ENCODE data around the gene NUP210. TPM values are rescaled to one million over a fixed set of nuclear protein-coding genes. Genes with fewer than 3 reads are reported as not detected.

The NUP210 gene
- total and polyA plus RNA-seq, 4 donors = 9.9 to 38.6 (median 22.9) TPM

- no peak overlapping the region for H3K4me3 ChIP-seq (ENCODE audit: low read depth in 1 of 3, low read length in 3 of 3)
- no peaks in the 10 kb centered on the region for H3K4me1 ChIP-seq (ENCODE audit: control insufficient read depth in 4 of 4, insufficient read depth in 4 of 4, low read length in 3 of 4)
- TF ChIP-seq FOXA2 (IDR thresholded peaks at IDR 0.05) (no peak), TAF1 (conservative IDR thresholded peaks at IDR 0.05) (no peak), GABPA (IDR thresholded peaks at IDR 0.05 in 1 of 2, conservative IDR thresholded peaks at IDR 0.05 in 1 of 2) (no peak), RXRA (IDR thresholded peaks at IDR 0.05) (no peak), HNF4G (IDR thresholded peaks at IDR 0.05) (no peak), MAX (IDR thresholded peaks at IDR 0.05) (no peak), FOXA1 (IDR thresholded peaks at IDR 0.05) (no peak), YY1 (IDR thresholded peaks at IDR 0.05) (no peak), HNF4A (conservative IDR thresholded peaks at IDR 0.05) (no peak), EGR1 (IDR thresholded peaks at IDR 0.05; ENCODE audit: low read depth in 2 of 2) (no peak), JUND (IDR thresholded peaks at IDR 0.05) (no peak), SP1 (IDR thresholded peaks at IDR 0.05) (no peak), RAD21 (IDR thresholded peaks at IDR 0.05) (no peak), NR2F2 (IDR thresholded peaks at IDR 0.05) (no peak)
- TF ChIP-seq, protein P1, sequence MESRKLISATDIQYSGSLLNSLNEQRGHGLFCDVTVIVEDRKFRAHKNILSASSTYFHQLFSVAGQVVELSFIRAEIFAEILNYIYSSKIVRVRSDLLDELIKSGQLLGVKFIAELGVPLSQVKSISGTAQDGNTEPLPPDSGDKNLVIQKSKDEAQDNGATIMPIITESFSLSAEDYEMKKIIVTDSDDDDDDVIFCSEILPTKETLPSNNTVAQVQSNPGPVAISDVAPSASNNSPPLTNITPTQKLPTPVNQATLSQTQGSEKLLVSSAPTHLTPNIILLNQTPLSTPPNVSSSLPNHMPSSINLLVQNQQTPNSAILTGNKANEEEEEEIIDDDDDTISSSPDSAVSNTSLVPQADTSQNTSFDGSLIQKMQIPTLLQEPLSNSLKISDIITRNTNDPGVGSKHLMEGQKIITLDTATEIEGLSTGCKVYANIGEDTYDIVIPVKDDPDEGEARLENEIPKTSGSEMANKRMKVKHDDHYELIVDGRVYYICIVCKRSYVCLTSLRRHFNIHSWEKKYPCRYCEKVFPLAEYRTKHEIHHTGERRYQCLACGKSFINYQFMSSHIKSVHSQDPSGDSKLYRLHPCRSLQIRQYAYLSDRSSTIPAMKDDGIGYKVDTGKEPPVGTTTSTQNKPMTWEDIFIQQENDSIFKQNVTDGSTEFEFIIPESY (IDR thresholded peaks at IDR 0.05) = no peak
- TF ChIP-seq, protein P2, sequence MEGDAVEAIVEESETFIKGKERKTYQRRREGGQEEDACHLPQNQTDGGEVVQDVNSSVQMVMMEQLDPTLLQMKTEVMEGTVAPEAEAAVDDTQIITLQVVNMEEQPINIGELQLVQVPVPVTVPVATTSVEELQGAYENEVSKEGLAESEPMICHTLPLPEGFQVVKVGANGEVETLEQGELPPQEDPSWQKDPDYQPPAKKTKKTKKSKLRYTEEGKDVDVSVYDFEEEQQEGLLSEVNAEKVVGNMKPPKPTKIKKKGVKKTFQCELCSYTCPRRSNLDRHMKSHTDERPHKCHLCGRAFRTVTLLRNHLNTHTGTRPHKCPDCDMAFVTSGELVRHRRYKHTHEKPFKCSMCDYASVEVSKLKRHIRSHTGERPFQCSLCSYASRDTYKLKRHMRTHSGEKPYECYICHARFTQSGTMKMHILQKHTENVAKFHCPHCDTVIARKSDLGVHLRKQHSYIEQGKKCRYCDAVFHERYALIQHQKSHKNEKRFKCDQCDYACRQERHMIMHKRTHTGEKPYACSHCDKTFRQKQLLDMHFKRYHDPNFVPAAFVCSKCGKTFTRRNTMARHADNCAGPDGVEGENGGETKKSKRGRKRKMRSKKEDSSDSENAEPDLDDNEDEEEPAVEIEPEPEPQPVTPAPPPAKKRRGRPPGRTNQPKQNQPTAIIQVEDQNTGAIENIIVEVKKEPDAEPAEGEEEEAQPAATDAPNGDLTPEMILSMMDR (IDR thresholded peaks at IDR 0.05; ENCODE audit: low read depth, low read length, missing input control) = no peak
- peaks cover 8 to 95% (median 35%) of the 10 kb centered on the region in 4 donors for H3K36me3 ChIP-seq (ENCODE audit: control insufficient read depth in 4 of 4, insufficient read depth in 3 of 4, low read depth in 1 of 4, low read length in 3 of 4)
- no peak for DNase-seq (ENCODE audit: low spot score)
- 82% methylated on average over 7 of the region's 7 CpGs for WGBS
- H3K27ac ChIP-seq (ENCODE audit: low read depth in 1 of 2, low read length in 2 of 2) = no peak overlapping the region
- no peaks in the 10 kb centered on the region for H3K27me3 ChIP-seq (ENCODE audit: control insufficient read depth in 4 of 4, insufficient read depth in 4 of 4, low read length in 3 of 4)
- no peak overlapping the region for H3K9ac ChIP-seq (ENCODE audit: low read depth in 1 of 2, low read length in 2 of 2)
- no peaks in the 10 kb centered on the region for H3K9me3 ChIP-seq (ENCODE audit: control insufficient read depth in 4 of 4, low read length in 3 of 4)
These were observed 94.2 kb downstream of the NUP210 start for GRCh38 chr3:13325892-13326443.

DNA sequence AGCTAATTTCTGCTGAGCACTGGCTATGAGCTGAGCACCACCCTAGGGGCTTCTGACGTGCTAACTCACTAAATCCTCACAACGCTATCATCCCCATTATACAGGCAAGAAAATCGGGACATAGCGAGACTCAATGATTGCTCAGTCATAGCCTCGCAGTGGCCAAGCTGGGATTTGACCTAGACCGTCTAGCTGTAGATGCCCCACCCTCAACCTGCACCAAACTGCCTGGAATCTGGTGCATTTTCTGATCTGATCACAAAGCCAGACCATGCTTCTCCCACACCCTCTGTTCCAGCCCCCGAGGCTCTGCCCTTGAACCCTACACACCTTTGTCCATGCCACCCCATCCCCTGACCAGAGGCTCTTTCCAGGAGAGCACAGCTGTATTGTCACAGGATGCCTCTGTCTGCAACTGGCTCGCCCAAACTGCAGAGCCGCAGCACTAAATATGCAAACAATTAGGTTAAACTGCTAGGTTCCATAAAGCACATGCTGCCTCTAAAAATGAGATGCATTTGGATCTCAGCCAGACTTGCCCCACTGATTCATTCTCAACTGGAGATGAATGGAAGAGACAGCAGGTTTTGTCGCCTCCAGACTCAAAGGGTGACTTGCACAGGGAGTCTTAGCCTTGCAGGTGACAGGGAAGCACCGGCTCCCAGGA is 95.2 kb downstream of the NUP210 start:
- Histone ChIP-seq H3K9me3 (ENCODE audit: control insufficient read depth in 4 of 4, low read length in 3 of 4) (no peaks in the 10 kb centered on the region), H3K9ac (ENCODE audit: low read depth in 1 of 2, low read length in 2 of 2) (no peak overlapping the region), H3K36me3 (ENCODE audit: control insufficient read depth in 4 of 4, insufficient read depth in 3 of 4, low read depth in 1 of 4, low read length in 3 of 4) (peaks cover 9 to 87% (median 34%) of the 10 kb centered on the region in 4 donors), H3K27me3 (ENCODE audit: control insufficient read depth in 4 of 4, insufficient read depth in 4 of 4, low read length in 3 of 4) (no peaks in the 10 kb centered on the region), H3K4me3 (ENCODE audit: low read depth in 1 of 3, low read length in 3 of 3) (no peak overlapping the region), H3K4me1 (ENCODE audit: control insufficient read depth in 4 of 4, insufficient read depth in 4 of 4, low read length in 3 of 4) (no peaks in the 10 kb centered on the region), H3K27ac (ENCODE audit: low read depth in 1 of 2, low read length in 2 of 2) (no peak overlapping the region)
- no peak for DNase-seq (ENCODE audit: low spot score)
- TF ChIP-seq FOXA2 (IDR thresholded peaks at IDR 0.05) = no peak
- TF ChIP-seq NR2F2 (IDR thresholded peaks at IDR 0.05) = no peak
- TF ChIP-seq, protein P1 (IDR thresholded peaks at IDR 0.05) = no peak
- no peak for TF ChIP-seq RXRA (IDR thresholded peaks at IDR 0.05)
- TF ChIP-seq FOXA1 (IDR thresholded peaks at IDR 0.05) = no peak
- TF ChIP-seq ATF3 (IDR thresholded peaks at IDR 0.05) = no peak
- TF ChIP-seq YY1 (IDR thresholded peaks at IDR 0.05) = no peak
- no peak for TF ChIP-seq EGR1 (IDR thresholded peaks at IDR 0.05; ENCODE audit: low read depth in 2 of 2)
- 93% methylated on average over 11 of the region's 11 CpGs for WGBS

Data from liver (tissue), 9 donors.